Ishikawa (cell line): Measurements from ENCODE around the gene CCDC188.

ENCODE experiments used
- CEBPB ChIP-seq: IDR thresholded peaks from 2 replicates; pipeline ENCODE4 v1.6.1; 2012
- CREB1 ChIP-seq: IDR thresholded peaks from 2 replicates; pipeline ENCODE4 v1.6.1; 2012; ENCODE audit warnings: low read depth
- EGR1 ChIP-seq: IDR thresholded peaks from 2 replicates; pipeline ENCODE4 v1.6.1; 2012
- EP300 ChIP-seq: IDR thresholded peaks from 2 replicates; pipeline ENCODE4 v1.6.1; 2012; ENCODE audit warnings: borderline replicate concordance
- FOXM1 ChIP-seq: IDR thresholded peaks from 2 replicates; pipeline ENCODE4 v1.6.1; 2012; ENCODE audit warnings: low read depth, borderline replicate concordance
- MAX ChIP-seq: IDR thresholded peaks from 2 replicates; pipeline ENCODE4 v1.6.1; 2012
- NFIC ChIP-seq: IDR thresholded peaks from 2 replicates; pipeline ENCODE4 v1.6.1; 2012
- RAD21 ChIP-seq: IDR thresholded peaks from 2 replicates; pipeline ENCODE4 v1.6.1; 2012; ENCODE audit warnings: low read depth
- REST ChIP-seq: IDR thresholded peaks from 2 replicates; pipeline ENCODE4 v1.6.1; 2012; ENCODE audit warnings: low read depth, mild to moderate bottlenecking
- TAF1 ChIP-seq: IDR thresholded peaks from 2 replicates; pipeline ENCODE4 v1.6.1; 2012; ENCODE audit warnings: low read depth, mild to moderate bottlenecking
- TCF12 ChIP-seq: IDR thresholded peaks from 2 replicates; pipeline ENCODE4 v1.6.1; 2012; ENCODE audit warnings: low read depth
- TEAD4 ChIP-seq: IDR thresholded peaks from 2 replicates; pipeline ENCODE4 v1.6.1; 2012
- USF1 ChIP-seq: IDR thresholded peaks from 2 replicates; pipeline ENCODE4 v1.6.1; 2012
- YY1 ChIP-seq: IDR thresholded peaks from 2 replicates; pipeline ENCODE4 v1.6.1; 2012; ENCODE audit warnings: low read depth
- ZBTB7A ChIP-seq: IDR thresholded peaks from 2 replicates; pipeline ENCODE4 v1.6.1; 2012; ENCODE audit warnings: low read depth

The CCDC188 gene

GRCh38 chr22:20197407-20198030 is 46.7 kb upstream of the CCDC188 start:
- no peak for TF ChIP-seq YY1
- TF ChIP-seq CREB1: no peak
- TF ChIP-seq RAD21: no peak
- TF ChIP-seq CEBPB: no peak
- TF ChIP-seq EP300: no peak
- TF ChIP-seq NFIC: no peak
- no peak for TF ChIP-seq USF1
- no peak for TF ChIP-seq TCF12
- no peak for TF ChIP-seq MAX
- no peak for TF ChIP-seq FOXM1
- no peak for TF ChIP-seq EGR1
- TF ChIP-seq TAF1: no peak
- TF ChIP-seq TEAD4: no peak
- TF ChIP-seq REST: no peak
- no peak for TF ChIP-seq ZBTB7A

GRCh38 chr22:20196094-20196842 is 45.4 kb upstream of the CCDC188 start:
- TF ChIP-seq TEAD4 (no peak), MAX (no peak), ZBTB7A (no peak), TCF12 (no peak), CEBPB (no peak), TAF1 (no peak), EGR1 (no peak), CREB1 (no peak), YY1 (no peak), USF1 (no peak), REST (no peak), EP300 (no peak), NFIC (no peak)

GRCh38 chr22:20194681-20195593 is 44.1 kb upstream of the CCDC188 start:
- TF ChIP-seq TEAD4 (no peak), ZBTB7A (no peak), EGR1 (no peak), NFIC (no peak), TAF1 (no peak), TCF12 (no peak)

GRCh38 chr22:20193761-20194494 is 43.1 kb upstream of the CCDC188 start:
- TF ChIP-seq NFIC (no peak), CEBPB (no peak), RAD21 (no peak), EGR1 (no peak), FOXM1 (no peak), TEAD4 (no peak), USF1 (no peak), MAX (no peak), EP300 (no peak), CREB1 (no peak), ZBTB7A (no peak), TAF1 (no peak), YY1 (no peak), TCF12 (no peak), REST (no peak)
